ENCODE measurements around the gene SDF4. TPM values are rescaled to one million over a fixed set of nuclear protein-coding genes. Genes with fewer than 3 reads are reported as not detected.

The SDF4 gene
- total RNA-seq, 4 donors from 2014 or later: 109 to 144 (median 138) TPM

DNA sequence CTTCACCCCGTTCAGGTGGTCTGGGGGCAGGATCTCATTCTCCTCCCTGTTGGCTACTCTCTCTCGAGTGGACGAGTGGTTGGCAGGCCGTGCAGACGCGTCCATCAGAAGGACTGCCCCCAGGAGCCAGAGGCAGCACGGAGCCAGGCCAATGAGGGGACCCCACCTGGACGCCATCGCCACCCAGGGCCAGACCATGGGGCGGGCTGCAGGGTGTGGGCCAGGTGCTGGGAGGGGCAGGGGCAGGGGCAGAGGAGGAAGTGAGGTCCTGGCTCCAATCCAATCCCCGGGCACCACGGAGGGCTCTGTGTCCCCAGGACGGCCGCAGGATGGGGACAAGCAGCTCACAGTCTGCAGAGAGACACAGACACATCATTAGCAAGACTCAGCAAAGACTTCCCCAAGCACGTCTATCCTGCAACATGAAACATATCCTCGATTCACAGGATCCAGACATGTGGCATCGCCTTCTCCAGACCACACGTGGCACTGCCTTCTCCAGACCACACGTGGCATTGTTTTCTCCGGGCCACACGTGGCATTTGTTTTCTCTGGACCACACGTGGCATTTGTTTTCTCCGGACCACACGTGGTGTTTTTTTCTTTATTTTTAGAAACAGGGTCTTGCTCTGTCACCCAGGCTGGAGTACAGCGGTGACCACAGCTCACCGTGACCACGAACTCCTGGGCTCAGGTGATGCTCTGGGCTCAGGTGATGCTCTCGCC lies 3.0 kb downstream of the SDF4 start:
- TF ChIP-seq POLR2A (IDR thresholded peaks at IDR 0.05) (no peak), CTCF (IDR thresholded peaks at IDR 0.05) (no peak)
- DNase-seq: no peak
- Histone ChIP-seq H3K27ac (no peak overlapping the region), H3K9me3 (no peaks in the 10 kb centered on the region), H3K4me1 (peaks cover 12 to 28% of the 10 kb centered on the region in 2 donors), H3K27me3 (no peaks in the 10 kb centered on the region), H3K36me3 (peaks cover 18 to 25% of the 10 kb centered on the region in 2 donors), H3K4me3 (replicated peaks in 1 of 3) (no peak overlapping the region)
- intact Hi-C loops (cut with DNase I): no loop called here
- WGBS, 2 donors: 93 to 97% methylated on average over 14 to 27 of the region's 28 CpGs

GRCh38 chr1:1228187-1228586 lies 3.6 kb downstream of the SDF4 start:
- intact Hi-C loops (cut with DNase I): no loop called here
- H3K27ac ChIP-seq: no peak overlapping the region
- H3K9me3 ChIP-seq: no peaks in the 10 kb centered on the region
- H3K27me3 ChIP-seq: no peaks in the 10 kb centered on the region
- DNase-seq: no peak
- WGBS, 2 donors: 96 to 97% methylated on average over 11 to 18 of the region's 30 CpGs
- no peak overlapping the region for H3K4me3 ChIP-seq (replicated peaks in 1 of 3)
- peaks cover 12 to 26% of the 10 kb centered on the region in 2 donors for H3K4me1 ChIP-seq
- peaks cover 24 to 31% of the 10 kb centered on the region in 2 donors for H3K36me3 ChIP-seq
- TF ChIP-seq CTCF (IDR thresholded peaks at IDR 0.05) (no peak), POLR2A (IDR thresholded peaks at IDR 0.05) (no peak)

DNA sequence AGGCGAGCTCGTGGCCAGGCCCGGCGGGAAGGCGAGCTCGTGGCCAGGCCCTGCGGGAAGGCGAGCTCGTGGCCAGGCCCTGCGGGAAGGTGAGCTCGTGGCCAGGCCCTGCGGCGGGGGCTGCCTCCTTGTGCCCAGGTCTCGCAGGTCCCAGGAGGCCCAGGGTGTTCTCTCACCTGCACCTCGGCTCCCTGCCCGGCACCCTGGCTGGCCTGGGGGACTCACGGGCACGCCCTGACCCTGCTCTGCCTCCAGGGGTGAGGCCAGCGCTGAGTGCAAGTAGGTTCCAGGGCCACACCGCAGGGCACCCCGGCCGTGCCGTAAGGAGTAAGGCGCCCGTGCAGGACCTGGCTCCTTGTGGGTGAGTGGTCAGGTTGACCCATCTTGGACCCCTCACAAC lies 4.4 kb downstream of the SDF4 start:
- Histone ChIP-seq H3K27ac (no peak overlapping the region), H3K4me3 (replicated peaks in 1 of 3) (no peak overlapping the region), H3K36me3 (peaks cover 32 to 39% of the 10 kb centered on the region in 2 donors), H3K4me1 (peaks cover 12 to 18% of the 10 kb centered on the region in 2 donors), H3K27me3 (no peaks in the 10 kb centered on the region), H3K9me3 (no peaks in the 10 kb centered on the region)
- DNase-seq: no peak
- no peak for TF ChIP-seq CTCF (IDR thresholded peaks at IDR 0.05)
- no peak for TF ChIP-seq POLR2A (IDR thresholded peaks at IDR 0.05)
- intact Hi-C loops (cut with DNase I): no loop called here
- 97 to 100% methylated on average over 7 to 10 of the region's 25 CpGs for WGBS, 2 donors

GRCh38 chr1:1226566-1227362 lies 5.0 kb downstream of the SDF4 start:
- H3K36me3 ChIP-seq: peaks cover 38 to 44% of the 10 kb centered on the region in 2 donors
- H3K4me1 ChIP-seq: peaks cover 12 to 18% of the 10 kb centered on the region in 2 donors
- no peak overlapping the region for H3K27ac ChIP-seq
- 96 to 97% methylated on average over 14 to 38 of the region's 44 CpGs for WGBS, 2 donors
- H3K9me3 ChIP-seq: no peaks in the 10 kb centered on the region
- intact Hi-C loops (cut with DNase I): no loop called here
- H3K4me3 ChIP-seq (replicated peaks in 1 of 3): no peak overlapping the region
- no peaks in the 10 kb centered on the region for H3K27me3 ChIP-seq
- TF ChIP-seq POLR2A (IDR thresholded peaks at IDR 0.05): no peak
- no peak for TF ChIP-seq CTCF (IDR thresholded peaks at IDR 0.05)
- no peak for DNase-seq

GRCh38 chr1:1225913-1226312 lies 5.9 kb downstream of the SDF4 start:
- H3K4me3 ChIP-seq (replicated peaks in 1 of 3): no peak overlapping the region
- peaks cover 46 to 52% of the 10 kb centered on the region in 2 donors for H3K36me3 ChIP-seq
- no peak for TF ChIP-seq POLR2A (IDR thresholded peaks at IDR 0.05)
- TF ChIP-seq CTCF (IDR thresholded peaks at IDR 0.05): no peak

More at GRCh38 chr1:1225913-1226312, 5.9 kb downstream of the SDF4 start:
- no peaks in the 10 kb centered on the region for H3K9me3 ChIP-seq
- DNase-seq: no peak
- intact Hi-C loops (cut with DNase I): no loop called here
- no peaks in the 10 kb centered on the region for H3K27me3 ChIP-seq
- WGBS, 2 donors: 94% methylated on average over 13 to 18 of the region's 18 CpGs
- H3K4me1 ChIP-seq: peaks cover 12 to 18% of the 10 kb centered on the region in 2 donors
- H3K27ac ChIP-seq: no peak overlapping the region
